ENCODE data around the gene CYP27A1. TPM values are rescaled to one million over a fixed set of nuclear protein-coding genes. Genes with fewer than 3 reads are reported as not detected.

The CYP27A1 gene
- total and polyA plus RNA-seq, 2 of the 4 experiments (the other 2 are of a cell fraction), result 5.2 to 5.3 TPM

- Histone ChIP-seq H3K9ac (ENCODE audit: low read depth, low read length) (no peak overlapping the region), H3K9me1 (ENCODE audit: insufficient read depth, low read length) (no peaks in the 10 kb centered on the region; the same call in 1 of the 2 replicates), H3K23ac (ENCODE audit: low read depth, low read length) (no peak overlapping the region), H3K9me3 (ENCODE audit: control insufficient read depth, insufficient read depth, low read length) (no peaks in the 10 kb centered on the region), H2BK5ac (ENCODE audit: low read depth, low read length, poor library complexity, severe bottlenecking) (no peak overlapping the region), H2AK9ac (replicated peaks; ENCODE audit: low read depth, low read length, poor library complexity) (no peak overlapping the region), H3K14ac (replicated peaks; ENCODE audit: low read depth, low read length) (no peak overlapping the region), H4K91ac (ENCODE audit: insufficient read depth, low read depth, low read length) (no peak overlapping the region), H3K56ac (ENCODE audit: extremely low read depth, insufficient read depth, low read length) (no peak overlapping the region), H2AK5ac (ENCODE audit: low read depth, low read length) (no peak overlapping the region), H3K4me2 (ENCODE audit: low read depth, low read length) (no peak overlapping the region), H3K4me1 (ENCODE audit: control insufficient read depth, insufficient read depth, low read length) (no peaks in the 10 kb centered on the region), H3K27ac (ENCODE audit: insufficient read depth, low read length) (no peak overlapping the region), H3K4ac (ENCODE audit: low read depth, low read length) (no peak overlapping the region), H2BK120ac (ENCODE audit: low read depth, low read length) (no peak overlapping the region), H2BK15ac (ENCODE audit: low read depth, low read length) (no peak overlapping the region), H2BK20ac (ENCODE audit: low read depth, low read length) (no peak overlapping the region), H4K20me1 (ENCODE audit: insufficient read depth, low read length) (no peaks in the 10 kb centered on the region), H3K4me3 (ENCODE audit: insufficient read depth, low read depth, low read length) (no peak overlapping the region), H4K8ac (ENCODE audit: low read depth in 2 of 2, low read length in 2 of 2) (no peak overlapping the region), H3K18ac (ENCODE audit: low read depth, low read length) (no peak overlapping the region), H3K27me3 (ENCODE audit: control insufficient read depth, insufficient read depth, low read length) (peaks cover 51% of the 10 kb centered on the region), H4K5ac (ENCODE audit: low read depth, low read length) (no peak overlapping the region), H2AFZ (replicated peaks; ENCODE audit: low read length, poor library complexity) (no peak overlapping the region), H3K79me1 (ENCODE audit: low read depth in 1 of 2, low read length in 2 of 2) (no peaks in the 10 kb centered on the region), H3K36me3 (ENCODE audit: control insufficient read depth, insufficient read depth, low read length) (no peaks in the 10 kb centered on the region)
- no TSS peak for BruUV-seq (replicated peaks)
- CTCF ChIA-PET, result no interaction called here
- ATAC-seq (ENCODE audit: low read depth), result no peak
- POLR2A ChIA-PET (ENCODE audit: unreplicated experiment), result no interaction called here
- WGBS, 2 experiments (ENCODE audit: extremely low coverage in 2 of 2, insufficient read length in 1 of 2), result no CpG with 5 or more reads among the region's 4 CpGs
- in situ Hi-C loops (cut with MboI; ENCODE audit: low sequenced_read_pairs) (no loop called here), dilution Hi-C loops (cut with HindIII; ENCODE audit: low sequenced_read_pairs, unreplicated experiment) (no loop called here), intact Hi-C loops (cut with micrococcal nuclease) (no loop called here)
- DNase-seq, result no peak
- TF ChIP-seq BHLHE40 (IDR thresholded peaks at IDR 0.05; ENCODE audit: low read depth, low read length), result no peak
- TF ChIP-seq MXI1 (IDR thresholded peaks at IDR 0.05; ENCODE audit: borderline replicate concordance, low read depth, low read length), result no peak
These were observed 46.5 kb downstream of the CYP27A1 start for GRCh38 chr2:218828477-218828778.

All from IMR-90 (cell line).